Measurements from ENCODE around the gene PRXL2A.
"Not testable (repeated sequence)": the region's sequence is repeated elsewhere in the genome, so short reads cannot be mapped to it uniquely, and the experiment has no call there.

Gene PRXL2A, protein sequence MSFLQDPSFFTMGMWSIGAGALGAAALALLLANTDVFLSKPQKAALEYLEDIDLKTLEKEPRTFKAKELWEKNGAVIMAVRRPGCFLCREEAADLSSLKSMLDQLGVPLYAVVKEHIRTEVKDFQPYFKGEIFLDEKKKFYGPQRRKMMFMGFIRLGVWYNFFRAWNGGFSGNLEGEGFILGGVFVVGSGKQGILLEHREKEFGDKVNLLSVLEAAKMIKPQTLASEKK

GRCh38 chr10:80408242-80409101 lies at the start of gene PRXL2A:
PRXL2A (plus strand) TSS chr10:80408551; CDS start chr10:80420468, 11,917 bp downstream.
- DNase-seq: peak; percentile 30 to 56

DNA sequence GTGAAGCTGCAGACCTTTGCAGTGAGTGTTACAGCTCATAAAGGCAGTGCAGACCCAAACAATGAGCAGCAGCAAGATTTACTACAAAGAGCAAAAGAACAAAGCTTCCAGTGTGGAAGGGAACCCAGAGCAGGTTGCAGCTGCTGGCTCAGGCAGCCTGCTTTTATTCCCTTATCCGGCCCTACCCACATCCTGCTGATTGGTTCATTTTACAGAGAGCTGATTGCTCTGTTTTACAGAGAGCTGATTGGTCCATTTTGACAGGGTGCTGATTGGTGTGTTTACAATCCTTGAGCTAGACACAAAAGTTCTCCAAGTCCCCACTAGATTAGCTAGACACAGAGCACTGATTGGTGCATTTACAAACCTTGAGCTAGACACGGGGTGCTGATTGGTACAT lies 49.4 kb upstream of the PRXL2A start:
- not testable (repeated sequence) for DNase-seq

DNA sequence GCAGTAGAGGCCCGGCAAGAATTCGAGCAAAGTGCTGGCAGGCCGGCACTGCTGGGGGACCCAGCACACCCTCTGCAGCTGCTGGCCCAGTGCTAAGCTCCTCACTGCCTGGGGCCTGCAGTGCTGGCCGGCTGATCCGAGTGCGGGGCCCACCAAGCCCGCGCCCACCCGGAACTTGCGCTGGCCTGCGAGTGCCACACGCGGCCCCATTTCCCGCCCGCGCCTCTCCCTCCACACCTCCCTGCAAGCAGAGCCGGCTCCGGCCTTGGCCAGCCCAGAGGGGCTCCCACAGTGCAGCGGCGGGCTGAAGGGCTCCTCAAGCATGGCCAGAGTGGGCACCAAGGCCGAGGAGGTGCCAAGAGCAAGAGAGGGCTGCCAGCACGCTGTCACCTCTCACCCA lies 48.7 kb upstream of the PRXL2A start:
- DNase-seq: no peak

DNA sequence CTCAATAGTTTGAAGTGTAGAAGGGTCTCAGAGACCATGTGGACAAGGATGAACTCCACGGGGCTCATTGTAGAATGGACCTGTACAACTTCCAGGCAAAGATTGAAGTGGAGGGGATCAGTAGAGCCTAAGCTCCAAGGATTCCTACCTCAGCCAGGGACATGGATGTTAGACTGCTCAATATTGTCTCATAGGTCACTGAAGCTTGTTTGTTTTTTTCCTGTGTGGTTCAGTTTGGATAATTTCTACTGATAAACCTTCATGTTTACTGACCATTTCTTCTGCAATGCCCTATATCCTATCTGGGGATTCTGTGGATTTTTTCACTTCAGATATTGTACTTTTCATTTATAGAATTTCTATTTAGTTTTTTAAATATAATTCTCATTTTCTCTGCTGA lies 42.8 kb upstream of the PRXL2A start:
- no peak for DNase-seq

DNA sequence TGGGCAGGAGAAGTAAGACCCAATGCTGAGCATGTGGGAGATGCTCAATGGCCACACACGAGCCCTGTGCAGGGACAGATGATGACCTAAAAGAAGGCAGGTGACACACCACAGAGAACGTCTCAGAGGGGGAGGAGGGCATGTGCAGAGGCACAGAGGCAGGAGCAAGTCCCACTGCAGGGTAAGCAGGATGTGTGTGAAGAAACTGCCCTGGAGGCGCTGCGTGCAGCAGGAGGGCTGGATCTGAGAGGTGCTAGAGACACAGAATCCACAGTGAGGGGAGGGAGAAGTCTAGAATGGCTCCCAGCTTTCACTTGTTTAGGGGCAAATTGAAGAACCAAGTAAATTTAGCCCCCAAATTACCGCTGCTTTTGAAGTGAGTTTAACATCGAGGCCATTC lies 36.9 kb upstream of the PRXL2A start:
- DNase-seq: no peak

DNA sequence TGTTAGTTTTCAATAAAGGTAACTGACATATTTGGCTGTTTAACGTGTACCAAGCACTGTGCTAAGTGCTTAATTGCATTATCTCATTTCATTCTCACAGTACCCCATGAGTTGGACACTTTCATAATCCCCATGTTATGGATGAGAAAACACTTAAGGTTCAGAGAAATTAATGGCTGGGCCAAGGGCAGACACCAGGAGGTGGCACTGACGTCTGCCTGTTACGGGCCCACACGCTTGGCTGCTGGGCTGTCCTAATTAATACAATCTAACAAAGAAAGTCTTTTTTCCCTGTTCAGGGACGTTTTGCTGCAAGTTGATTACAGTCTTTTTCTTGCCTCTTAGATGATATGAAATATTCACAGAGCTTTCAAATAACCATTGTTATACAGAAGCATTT lies 35.7 kb upstream of the PRXL2A start:
- DNase-seq: peak in 1 of 2 experiments; percentile 55

DNA sequence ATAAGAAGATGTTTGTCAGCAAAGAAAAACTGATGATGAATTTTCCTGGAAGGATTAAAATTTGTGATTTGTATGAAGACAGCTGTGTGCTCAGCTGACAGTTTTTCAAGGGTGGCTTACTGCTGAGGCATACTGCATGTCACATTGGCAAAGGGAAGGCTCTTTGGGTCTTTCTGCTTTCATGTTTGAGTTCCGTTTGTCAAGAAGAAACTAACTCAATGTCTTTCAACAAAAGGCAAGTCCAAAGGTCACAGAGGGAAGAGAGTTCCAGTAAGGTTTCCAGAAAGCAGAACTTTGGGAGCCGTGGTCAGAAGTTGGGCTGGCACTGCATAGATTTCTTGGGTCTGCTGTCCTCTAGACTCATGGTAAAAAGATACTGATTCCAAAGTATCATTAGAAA lies 34.8 kb upstream of the PRXL2A start:
- peak in 1 of 2 experiments; percentile 19 for DNase-seq

- DNase-seq: no peak
Measured at GRCh38 chr10:80379701-80380100, 28.6 kb upstream of the PRXL2A start.

DNA sequence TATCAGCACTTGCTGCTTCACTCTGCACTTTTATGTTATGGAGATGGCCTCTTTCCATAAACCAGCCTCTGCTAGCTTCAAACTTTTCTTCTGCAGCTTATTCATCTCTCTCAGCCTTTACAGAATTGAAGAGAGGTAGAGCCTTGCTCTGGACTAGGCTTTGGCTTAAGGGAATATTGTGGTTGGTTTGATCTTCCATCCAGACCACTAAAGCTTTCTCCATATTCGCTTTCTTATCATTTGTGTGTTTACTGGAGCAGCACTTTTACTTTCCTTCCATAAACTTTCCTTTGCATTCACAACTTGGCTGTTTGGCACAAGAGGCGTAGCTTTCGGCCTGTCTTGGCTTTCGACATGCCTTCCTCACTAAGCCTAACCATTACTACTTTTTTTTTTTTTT lies 28.2 kb upstream of the PRXL2A start:
- DNase-seq: no peak

GRCh38 chr10:80382989-80383388 lies 25.4 kb upstream of the PRXL2A start:
- DNase-seq: peak in 1 of 2 experiments; percentile 28

DNA sequence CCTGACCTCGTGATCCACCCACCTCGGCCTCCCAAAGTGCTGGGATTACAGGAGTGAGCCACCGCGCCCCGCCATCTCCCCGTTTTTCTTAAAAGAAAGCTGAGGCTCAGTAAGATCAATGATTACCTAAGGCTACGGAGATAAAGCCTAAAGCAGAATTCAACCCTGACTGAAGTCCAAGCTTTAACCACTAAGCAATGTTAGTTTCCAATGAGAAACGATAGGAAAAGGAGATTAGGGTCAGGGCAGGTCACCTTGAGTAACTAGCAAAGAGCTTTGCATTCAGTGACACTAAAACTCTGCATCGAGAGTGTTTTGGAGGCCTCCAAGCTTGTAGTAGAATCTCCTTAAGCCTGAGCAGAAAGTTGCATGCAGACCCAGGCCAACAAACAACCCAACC lies 17.6 kb upstream of the PRXL2A start:
- no peak for DNase-seq

DNA sequence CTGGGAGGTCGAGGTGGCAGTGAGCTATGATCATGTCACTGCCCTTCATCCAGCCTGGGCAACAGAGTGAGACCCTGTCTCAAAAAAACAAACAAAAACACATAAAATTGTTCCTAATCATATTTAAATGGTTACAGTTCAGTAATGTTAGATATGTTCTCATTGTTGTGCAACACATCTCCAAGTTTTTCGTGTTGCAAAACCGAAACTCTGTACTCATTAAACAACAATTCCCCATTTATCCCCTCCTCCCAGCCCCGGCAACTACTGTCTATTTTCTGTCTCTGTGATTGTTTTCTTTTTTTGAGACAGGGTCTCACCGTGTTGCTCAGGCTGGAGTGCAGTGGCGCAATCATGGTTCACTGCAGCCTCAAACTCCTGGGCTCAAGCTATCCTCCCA lies 16.1 kb upstream of the PRXL2A start:
- DNase-seq: no peak

DNA sequence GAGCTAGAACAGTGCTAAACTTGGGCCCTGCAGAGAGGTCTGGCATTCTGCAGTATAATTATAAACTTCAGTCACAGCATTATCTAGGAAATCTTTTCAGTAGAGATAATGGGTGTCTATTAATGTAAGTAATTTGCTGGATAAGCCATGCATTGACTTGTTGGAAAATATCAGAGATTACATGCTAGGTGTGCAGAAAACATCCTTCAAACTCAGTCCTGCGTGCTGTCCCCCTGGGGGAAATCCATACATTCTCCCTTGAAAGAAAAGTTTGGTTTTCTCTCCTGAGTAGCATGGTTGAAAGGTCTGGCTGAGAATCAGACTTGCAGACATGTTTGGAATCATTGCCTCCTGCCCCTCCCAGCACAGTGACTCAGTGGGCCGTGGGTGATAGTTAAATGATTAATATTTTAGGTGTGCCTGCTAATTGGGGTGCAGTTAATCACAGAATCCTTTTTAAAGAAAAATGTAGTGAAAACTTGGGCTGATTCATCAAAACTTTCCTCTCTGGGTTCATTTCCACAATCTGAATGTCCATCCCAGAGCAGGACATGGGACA lies 13.9 kb upstream of the PRXL2A start:
- no peak for DNase-seq

DNA sequence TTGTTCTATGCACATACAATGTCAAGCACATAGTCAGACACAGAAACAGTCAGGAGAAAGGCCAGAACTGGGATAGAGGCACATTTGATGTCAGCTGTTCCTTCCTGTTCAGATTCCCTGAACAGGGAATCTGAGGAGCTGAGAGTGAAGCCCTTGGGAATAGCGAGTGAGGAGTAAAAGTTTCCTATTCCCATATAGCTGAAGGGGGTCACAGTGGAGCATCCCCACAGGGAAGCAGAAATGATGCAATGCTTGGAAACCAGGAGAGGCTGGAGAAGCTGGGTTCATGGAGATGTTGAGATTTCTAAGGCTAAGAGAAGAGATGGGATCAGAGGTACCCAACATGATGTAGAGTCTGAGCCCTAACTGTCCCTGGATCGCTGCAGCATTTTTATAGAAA lies 11.3 kb upstream of the PRXL2A start:
- no peak for DNase-seq

DNA sequence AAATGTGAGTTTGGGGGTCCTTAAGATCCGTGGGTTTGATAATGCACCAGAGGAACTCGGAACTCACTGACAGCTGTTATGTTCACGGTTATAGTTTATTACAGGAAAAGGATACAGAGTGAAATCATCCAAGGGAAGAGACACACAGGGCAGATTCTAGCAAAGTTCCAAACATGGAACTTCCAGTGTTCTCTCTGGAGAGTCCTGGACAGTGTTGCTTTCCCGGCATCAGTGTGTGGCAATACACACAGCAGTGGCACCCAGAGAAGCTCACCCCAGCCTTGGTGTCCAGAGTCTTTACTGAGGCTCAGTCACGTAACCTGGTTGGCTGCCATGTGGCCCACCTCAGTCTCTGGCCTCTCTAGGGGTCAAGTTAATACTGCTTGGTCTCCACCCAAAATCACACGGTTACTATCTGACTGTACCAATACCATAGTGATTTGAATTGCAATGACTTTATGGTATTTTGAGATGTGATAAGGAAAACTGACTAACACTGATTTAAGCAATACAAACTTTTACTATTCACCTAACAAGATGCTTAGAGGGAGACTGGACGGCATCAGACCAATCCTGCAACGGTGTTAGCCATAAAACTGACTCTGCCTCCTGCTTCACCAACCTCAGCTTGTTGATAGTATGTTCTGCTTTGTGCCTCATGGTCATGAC lies 8.1 kb upstream of the PRXL2A start:
- DNase-seq: no peak

GRCh38 chr10:80405035-80405434 lies 3.3 kb upstream of the PRXL2A start:
- no peak for DNase-seq

DNA sequence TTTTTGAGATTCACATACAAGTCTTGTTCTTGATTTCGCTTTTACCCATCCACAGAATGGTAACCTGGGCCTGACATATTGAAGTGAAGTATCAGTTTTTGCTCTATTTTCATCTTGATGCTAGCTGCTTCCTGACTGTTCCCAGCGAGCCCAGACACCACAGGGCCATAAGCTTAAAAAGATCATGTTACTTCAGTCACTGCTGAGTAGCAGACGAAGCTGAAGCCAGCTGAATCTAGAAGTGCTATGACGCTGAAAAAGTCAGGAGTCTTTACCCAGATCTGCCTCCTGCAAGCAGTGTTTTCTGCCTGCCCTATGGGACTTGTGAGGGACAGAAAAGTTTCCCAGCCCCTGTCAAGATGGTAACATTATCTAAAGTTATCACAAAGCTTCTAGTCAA lies 2.7 kb upstream of the PRXL2A start:
- DNase-seq: peak; percentile 23 to 67

GRCh38 chr10:80406204-80406603 lies 2.1 kb upstream of the PRXL2A start:
- DNase-seq: no peak

- no peak for DNase-seq
Measured at GRCh38 chr10:80407812-80408241, 524 bp upstream of the PRXL2A start.

DNA sequence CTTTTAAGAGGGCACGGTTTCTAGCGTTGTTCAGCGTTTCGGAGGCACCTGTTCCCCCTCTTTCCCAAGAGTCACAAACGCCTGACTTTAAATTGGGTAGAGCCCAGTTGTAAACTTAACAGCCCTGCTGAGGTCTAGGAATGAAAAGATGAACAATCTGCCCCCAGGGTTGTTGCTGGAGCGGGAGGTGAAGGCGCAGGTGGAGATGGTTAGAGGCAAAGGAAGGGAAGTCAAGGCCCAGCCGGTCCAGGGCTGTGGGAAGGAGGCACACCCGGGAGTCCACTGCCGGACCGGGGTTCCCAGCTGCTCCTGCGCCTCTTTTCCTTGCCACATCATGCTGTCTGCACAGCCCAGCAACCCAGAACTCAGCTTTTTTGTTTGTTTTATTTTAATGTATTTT lies 770 bp downstream of the PRXL2A start:
- no peak for DNase-seq

DNA sequence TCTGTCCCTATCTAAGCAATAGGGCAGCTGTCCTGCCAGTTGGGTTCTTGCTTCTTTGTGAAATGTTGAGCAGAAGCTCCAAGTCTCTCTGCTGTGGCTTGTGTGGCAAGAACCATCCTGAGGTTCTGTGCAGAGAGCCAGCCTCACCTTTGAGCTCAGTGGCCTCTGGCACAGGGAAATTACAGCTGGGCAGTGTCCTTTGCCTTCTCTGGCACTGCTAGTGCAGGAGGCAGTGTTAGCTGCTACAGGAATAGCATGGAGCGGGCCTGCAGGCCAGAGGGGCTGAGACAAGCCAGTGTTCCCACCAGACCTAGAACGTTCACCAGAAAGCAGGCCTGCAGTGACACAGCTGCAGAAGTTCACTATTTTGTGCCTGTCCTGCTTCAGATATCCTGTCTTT lies 1.8 kb downstream of the PRXL2A start:
- no peak for DNase-seq

- DNase-seq: no peak
Measured at GRCh38 chr10:80410578-80411145, 2.3 kb downstream of the PRXL2A start.

GRCh38 chr10:80411267-80411668 lies 2.9 kb downstream of the PRXL2A start:
- no peak for DNase-seq
